Measurements from ENCODE around the gene KLHL17. TPM values are rescaled to one million over a fixed set of nuclear protein-coding genes. Genes with fewer than 3 reads are reported as not detected.

The KLHL17 gene
- total RNA-seq, 3 donors from 2014 or later = 9.0 to 14.7 (median 11.0) TPM

DNA sequence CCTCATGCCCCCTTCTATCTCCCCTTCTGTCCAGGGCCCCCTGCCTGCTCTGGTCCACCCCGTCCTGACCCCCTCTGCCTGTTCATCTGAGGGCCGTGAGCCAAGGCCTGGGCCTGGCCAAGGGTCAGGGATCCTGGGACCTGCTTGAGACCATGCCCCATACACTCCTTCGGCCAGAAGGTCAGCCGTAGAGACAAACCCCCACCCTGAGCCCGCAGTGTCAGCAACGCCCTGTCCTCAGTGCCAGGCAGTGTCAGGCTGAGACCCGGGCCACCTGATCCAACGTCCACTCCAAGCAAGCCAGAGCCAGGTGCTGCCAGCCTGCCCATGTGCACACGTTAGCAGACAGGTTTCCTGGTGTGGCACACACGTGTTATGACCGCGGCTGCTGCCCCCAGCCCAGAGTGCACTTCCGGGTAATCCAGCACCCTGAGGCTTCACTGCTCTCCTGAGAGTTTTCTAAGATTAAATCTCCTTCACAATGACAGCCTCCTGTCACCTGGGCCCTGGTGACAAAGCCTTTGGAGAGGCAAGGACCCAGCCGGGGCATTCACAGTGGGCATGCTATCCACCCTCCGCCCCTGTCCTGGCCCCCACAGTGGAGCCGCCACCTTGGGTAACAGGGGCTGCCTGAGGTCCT is 46.8 kb upstream of the KLHL17 start:
- intact Hi-C loops (cut with DNase I, micrococcal nuclease) = no loop called here
- DNase-seq (peak in 1 of 3 donors; percentile 36), ATAC-seq (no peak)
- no peak overlapping the region for H3K4me3 ChIP-seq
- peaks cover 2% of the 10 kb centered on the region for H3K4me1 ChIP-seq (ENCODE audit: low read depth)
- H3K9me3 ChIP-seq = no peaks in the 10 kb centered on the region
- TF ChIP-seq, protein P1, sequence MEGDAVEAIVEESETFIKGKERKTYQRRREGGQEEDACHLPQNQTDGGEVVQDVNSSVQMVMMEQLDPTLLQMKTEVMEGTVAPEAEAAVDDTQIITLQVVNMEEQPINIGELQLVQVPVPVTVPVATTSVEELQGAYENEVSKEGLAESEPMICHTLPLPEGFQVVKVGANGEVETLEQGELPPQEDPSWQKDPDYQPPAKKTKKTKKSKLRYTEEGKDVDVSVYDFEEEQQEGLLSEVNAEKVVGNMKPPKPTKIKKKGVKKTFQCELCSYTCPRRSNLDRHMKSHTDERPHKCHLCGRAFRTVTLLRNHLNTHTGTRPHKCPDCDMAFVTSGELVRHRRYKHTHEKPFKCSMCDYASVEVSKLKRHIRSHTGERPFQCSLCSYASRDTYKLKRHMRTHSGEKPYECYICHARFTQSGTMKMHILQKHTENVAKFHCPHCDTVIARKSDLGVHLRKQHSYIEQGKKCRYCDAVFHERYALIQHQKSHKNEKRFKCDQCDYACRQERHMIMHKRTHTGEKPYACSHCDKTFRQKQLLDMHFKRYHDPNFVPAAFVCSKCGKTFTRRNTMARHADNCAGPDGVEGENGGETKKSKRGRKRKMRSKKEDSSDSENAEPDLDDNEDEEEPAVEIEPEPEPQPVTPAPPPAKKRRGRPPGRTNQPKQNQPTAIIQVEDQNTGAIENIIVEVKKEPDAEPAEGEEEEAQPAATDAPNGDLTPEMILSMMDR (IDR thresholded peaks at IDR 0.05) = no peak
- no peaks in the 10 kb centered on the region for H3K36me3 ChIP-seq (ENCODE audit: low read depth)

DNA sequence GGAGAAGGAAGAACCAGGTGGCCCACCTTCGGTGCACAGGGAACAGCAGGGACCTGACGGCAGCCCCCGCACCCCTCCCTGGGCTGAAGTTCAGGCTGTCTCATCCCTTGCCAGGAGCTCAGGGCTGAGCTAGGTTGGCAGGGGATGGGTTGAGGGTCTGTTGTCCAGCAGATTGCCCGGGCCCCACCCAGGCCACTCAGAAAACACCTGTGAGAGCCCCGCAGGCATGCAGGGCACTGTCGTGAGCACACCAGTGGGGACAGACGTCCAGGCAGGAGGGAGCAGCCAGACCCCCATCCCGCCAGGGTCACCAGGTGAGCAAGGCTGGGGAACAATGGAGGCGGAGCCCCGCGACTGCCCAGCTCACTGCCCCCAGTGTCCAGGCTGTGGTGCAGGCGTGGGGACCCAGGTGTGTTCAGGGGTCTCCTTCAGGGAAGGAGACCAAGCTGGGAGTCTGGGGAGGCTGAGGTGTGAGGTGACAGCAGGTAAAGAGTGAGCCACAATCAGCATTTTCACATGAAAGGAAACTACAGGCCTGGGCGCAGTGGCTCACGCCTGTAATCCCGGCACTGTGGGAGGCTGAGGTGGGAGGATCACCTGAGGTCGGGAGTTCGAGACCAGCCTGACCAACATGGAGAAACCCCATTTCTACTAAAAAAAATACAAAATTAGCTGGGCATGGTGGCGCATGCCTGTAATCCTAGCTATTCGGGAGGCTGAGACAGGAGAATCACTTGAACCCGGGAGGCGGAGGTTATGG is 46.1 kb upstream of the KLHL17 start:
- H3K36me3 ChIP-seq (ENCODE audit: low read depth) = no peaks in the 10 kb centered on the region
- ATAC-seq (no peak), DNase-seq (peak in 2 of 3 donors; percentile 17 to 34)
- peaks cover 2% of the 10 kb centered on the region for H3K4me1 ChIP-seq (ENCODE audit: low read depth)
- no peaks in the 10 kb centered on the region for H3K9me3 ChIP-seq
- H3K4me3 ChIP-seq = no peak overlapping the region
- intact Hi-C loops (cut with DNase I, micrococcal nuclease) = no loop called here
- TF ChIP-seq, protein P1 (IDR thresholded peaks at IDR 0.05) = no peak

DNA sequence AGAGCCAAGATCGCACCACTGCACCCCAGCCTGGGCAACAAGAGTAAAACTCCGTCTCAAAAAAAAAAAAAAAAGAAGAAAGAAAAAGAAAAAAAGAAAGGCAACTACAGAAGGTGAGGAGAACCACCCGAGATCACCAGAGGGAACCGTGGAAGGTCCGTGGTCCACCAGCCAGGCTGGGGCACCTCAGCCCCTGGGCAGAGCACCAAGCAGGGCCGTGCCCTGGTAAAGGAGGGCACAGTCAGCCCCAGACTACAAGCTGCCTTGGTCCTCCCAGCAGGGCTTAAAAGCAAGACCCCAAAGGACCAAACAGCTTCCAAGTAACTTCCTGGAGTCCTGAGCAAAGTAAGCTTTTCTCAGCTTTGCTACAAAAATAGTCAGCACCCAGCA is 45.5 kb upstream of the KLHL17 start:
- H3K9me3 ChIP-seq = no peaks in the 10 kb centered on the region
- ATAC-seq = no peak
- H3K4me1 ChIP-seq (ENCODE audit: low read depth) = peaks cover 2% of the 10 kb centered on the region
- DNase-seq = no peak
- TF ChIP-seq, protein P1 (IDR thresholded peaks at IDR 0.05) = no peak
- H3K36me3 ChIP-seq (ENCODE audit: low read depth) = no peaks in the 10 kb centered on the region
- no peak overlapping the region for H3K4me3 ChIP-seq
- intact Hi-C loops (cut with DNase I, micrococcal nuclease) = no loop called here

DNA sequence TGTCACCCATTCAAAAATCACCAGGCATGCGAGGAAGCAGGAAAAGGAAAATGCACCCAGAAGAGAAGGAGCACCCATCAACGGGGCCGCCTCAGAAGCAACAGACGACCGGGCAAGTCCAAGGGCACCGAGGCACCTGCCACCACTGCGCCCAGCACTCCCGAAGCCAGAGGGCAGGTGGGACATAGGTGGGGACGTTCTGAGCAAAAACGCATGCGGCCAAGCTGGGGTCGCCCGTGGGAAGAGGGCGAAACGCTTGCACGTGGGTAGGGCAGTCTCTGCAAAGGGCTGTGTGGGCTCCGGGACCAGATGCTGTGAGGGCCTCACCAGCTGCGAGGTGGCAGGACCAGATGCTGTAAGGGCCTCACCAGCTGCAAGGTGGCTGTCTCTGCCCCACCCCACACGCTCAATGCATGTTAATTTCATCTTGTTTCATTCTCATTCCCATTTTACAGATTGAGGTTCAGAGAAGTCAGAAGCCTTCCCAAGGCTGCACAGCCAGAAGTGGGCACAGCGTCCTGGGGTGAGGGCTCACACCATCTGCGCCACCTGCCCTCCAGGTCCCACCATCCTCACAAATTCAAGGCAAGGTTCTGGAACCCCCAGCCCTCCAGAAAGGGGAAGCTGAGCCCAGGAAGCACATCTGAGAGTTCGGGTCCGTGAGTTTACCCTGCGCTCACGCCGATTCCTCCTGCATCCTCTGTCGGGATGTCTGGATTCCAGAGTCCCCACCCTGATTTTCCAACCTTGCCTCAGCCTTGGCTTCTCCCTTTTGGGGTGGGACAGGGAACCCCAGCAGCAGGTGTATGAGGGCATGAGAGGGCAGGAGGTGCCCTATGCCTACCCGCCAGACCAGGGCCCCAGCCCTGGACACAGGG is 44.9 kb upstream of the KLHL17 start:
- Histone ChIP-seq H3K4me3 (no peak overlapping the region), H3K9me3 (no peaks in the 10 kb centered on the region), H3K36me3 (ENCODE audit: low read depth) (no peaks in the 10 kb centered on the region), H3K4me1 (ENCODE audit: low read depth) (peaks cover 2% of the 10 kb centered on the region)
- ATAC-seq (no peak), DNase-seq (peak in 1 of 3 donors; percentile 43)
- TF ChIP-seq, protein P1 (IDR thresholded peaks at IDR 0.05) = no peak
- intact Hi-C loops (cut with DNase I, micrococcal nuclease) = no loop called here

DNA sequence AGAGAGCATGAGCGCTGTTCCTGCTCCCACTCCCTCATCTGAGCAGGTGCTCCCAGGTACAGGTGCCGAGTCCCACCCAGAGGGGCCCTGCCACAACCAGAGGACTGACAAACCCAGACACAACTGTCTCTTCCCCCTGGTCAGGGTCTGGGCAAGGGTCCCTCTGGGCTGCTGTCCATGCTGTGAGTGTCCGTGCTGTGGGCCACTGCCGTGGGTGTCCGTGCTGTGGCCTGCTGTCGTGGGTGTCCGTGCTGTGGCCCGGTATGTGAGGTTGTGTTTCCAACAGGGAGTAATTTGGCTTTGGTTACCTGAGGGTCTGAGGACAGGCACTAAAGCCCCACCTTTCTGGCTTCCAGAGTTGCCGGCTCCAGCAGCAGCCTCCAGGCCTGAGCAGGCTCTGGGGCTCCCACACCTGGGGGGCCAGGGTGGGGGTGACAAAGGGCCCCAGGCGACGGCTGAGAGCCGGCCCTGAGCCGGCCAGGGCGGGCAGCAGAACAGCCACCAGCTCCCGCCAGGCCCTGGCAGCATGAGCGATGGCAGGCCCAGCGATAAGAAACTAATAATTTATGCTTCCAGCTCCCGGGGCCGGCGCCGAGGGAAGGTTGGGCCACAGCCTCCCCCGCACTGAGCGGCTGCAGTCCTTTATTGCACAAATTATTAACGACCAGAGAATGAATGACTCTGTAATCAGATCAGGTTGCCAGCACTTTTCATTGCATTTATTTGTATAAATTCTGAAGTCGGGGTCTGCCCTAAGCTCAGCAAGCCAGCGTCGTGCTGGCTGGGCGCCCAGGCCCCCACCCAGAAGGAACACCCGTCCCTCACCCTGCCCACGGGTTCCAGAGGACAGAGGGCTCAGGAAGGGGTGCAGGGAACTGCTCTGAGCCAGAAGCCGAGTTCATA is 44.0 kb upstream of the KLHL17 start:
- DNase-seq (peak in 1 of 3 donors; percentile 43), ATAC-seq (no peak)
- no peaks in the 10 kb centered on the region for H3K9me3 ChIP-seq
- H3K36me3 ChIP-seq (ENCODE audit: low read depth) = no peaks in the 10 kb centered on the region
- peaks cover 10% of the 10 kb centered on the region for H3K4me1 ChIP-seq (ENCODE audit: low read depth)
- TF ChIP-seq, protein P1 (IDR thresholded peaks at IDR 0.05) = no peak
- intact Hi-C loops (cut with DNase I, micrococcal nuclease) = no loop called here
- no peak overlapping the region for H3K4me3 ChIP-seq

Measured in mucosa of descending colon (tissue), 3 donors.